ENCODE results near the gene MB21D2. TPM values are rescaled to one million over a fixed set of nuclear protein-coding genes. Genes with fewer than 3 reads are reported as not detected.

Gene MB21D2
- total and polyA plus RNA-seq, 2 of the 8 experiments (the other 6 are each of a cell fraction or from before 2014, with no cell fraction given) = 10.0 to 21.0 TPM

GRCh38 chr3:192843119-192843518 lies 74.5 kb downstream of the MB21D2 start:
- Histone ChIP-seq H3K14ac (ENCODE audit: insufficient read length) (no peak overlapping the region), H2BK5ac (ENCODE audit: low read depth, low read length) (no peak overlapping the region), H4K8ac (ENCODE audit: extremely low read depth, insufficient read depth, low read length) (no peak overlapping the region), H4K20me1 (replicated peaks in 1 of 2; ENCODE audit: control insufficient read depth in 1 of 2, insufficient read depth in 2 of 2, low read length in 2 of 2) (peaks cover 0 to 3% of the 10 kb centered on the region in 2 experiments), H2BK15ac (ENCODE audit: low read length) (no peak overlapping the region), H3K56ac (replicated peaks; ENCODE audit: insufficient read length, low read depth, low read length) (no peak overlapping the region), H2BK12ac (ENCODE audit: low read depth, low read length) (no peak overlapping the region), H3K4ac (replicated peaks; ENCODE audit: insufficient read length, low read depth, low read length) (no peak overlapping the region), H2AFZ (ENCODE audit: low read length) (no peak overlapping the region), H2AK5ac (ENCODE audit: low read depth, low read length) (no peak overlapping the region), H4K5ac (ENCODE audit: insufficient read length, low read depth, low read length) (no peak overlapping the region), H3K18ac (ENCODE audit: extremely low read depth, low read length) (no peak overlapping the region), H3K9ac (replicated peaks in 1 of 4; ENCODE audit: extremely low read depth in 1 of 4, low read depth in 3 of 4, low read length in 3 of 4) (no peak overlapping the region), H3K4me2 (ENCODE audit: insufficient read depth in 1 of 2, low read depth in 2 of 2, low read length in 2 of 2) (no peak overlapping the region), H2BK120ac (replicated peaks; ENCODE audit: low read depth, low read length) (no peak overlapping the region), H3K23ac (ENCODE audit: insufficient read length) (no peak overlapping the region), H2BK20ac (ENCODE audit: low read length) (no peak overlapping the region), H3K27ac (ENCODE audit: low read depth, low read length) (no peak overlapping the region), H3K27me3 (replicated peaks in 1 of 4; ENCODE audit: control insufficient read depth in 3 of 4, extremely low read depth in 1 of 4, insufficient read depth in 3 of 4, low read length in 3 of 4) (no peaks in the 10 kb centered on the region), H3K79me2 (ENCODE audit: control insufficient read depth in 1 of 2, insufficient read depth in 2 of 2, low read length in 2 of 2) (peaks cover 4 to 86% of the 10 kb centered on the region in 2 experiments), H3K79me1 (ENCODE audit: low read depth, low read length) (peaks cover 12% of the 10 kb centered on the region), H3K4me3 (ENCODE audit: extremely low read depth in 1 of 4, insufficient read depth in 2 of 4, low read depth in 3 of 4, low read length in 4 of 4) (no peak overlapping the region), H4K91ac (replicated peaks; ENCODE audit: insufficient read length, low read length) (no peak overlapping the region), H3K23me2 (ENCODE audit: low read depth, low read length) (no peaks in the 10 kb centered on the region), H3K4me1 (replicated peaks in 1 of 4; ENCODE audit: control insufficient read depth in 3 of 4, insufficient read depth in 4 of 4, low read length in 3 of 4) (peaks cover 0 to 12% (median 6%) of the 10 kb centered on the region in 4 experiments; a peak in 3 of 7 replicates), H3K9me3 (ENCODE audit: insufficient read depth in 2 of 2, low read depth in 1 of 2, low read length in 1 of 2) (no peaks in the 10 kb centered on the region), H3K36me3 (ENCODE audit: control insufficient read depth in 2 of 4, insufficient read depth in 4 of 4, low read length in 3 of 4) (no peaks in the 10 kb centered on the region)
- ChIA-PET CTCF (ENCODE audit: partially characterized antibody) (interaction anchor here (1.2 kb wide), 1 partner anchor 30 kb away, joined by 4 read pairs; no protein-coding TSS in a partner anchor), POLR2A (ENCODE audit: partially characterized antibody) (no interaction called here)
- FAIRE-seq (no peak), DNase-seq (ENCODE audit: low read depth in 1 of 2, low spot score in 2 of 2) (no peak)
- 94% methylated on average over 2 of the region's 2 CpGs; no CpG with 5 or more reads in 1 of the 2 experiments for WGBS, 2 experiments (ENCODE audit: extremely low coverage in 1 of 2, insufficient coverage in 1 of 2, insufficient read length in 1 of 2, insufficient replicate concordance in 2 of 2, low coverage in 1 of 2, low lambda C conversion rate in 2 of 2, missing lambda C conversion rate in 1 of 2)
- TF ChIP-seq CTCF (IDR thresholded peaks at IDR 0.05; ENCODE audit: control extremely low read depth in 1 of 3, insufficient read depth in 1 of 3, low read depth in 1 of 3, low read length in 3 of 3) (no peak), BACH1 (IDR thresholded peaks at IDR 0.05; ENCODE audit: low read length) (no peak), SRF (IDR thresholded peaks at IDR 0.05; ENCODE audit: low read depth, low read length) (no peak), EP300 (IDR thresholded peaks at IDR 0.05; ENCODE audit: borderline replicate concordance in 1 of 2, low read depth in 2 of 2, low read length in 2 of 2) (no peak), CHD2 (IDR thresholded peaks at IDR 0.05; ENCODE audit: low read length) (no peak), GTF2F1 (IDR thresholded peaks at IDR 0.05; ENCODE audit: borderline replicate concordance, low read depth, low read length) (no peak)

Measured in H1 (cell line).